G401.6 (cell line): ENCODE measurements around the gene DPYD.
"Not testable (repeated sequence)": the region's sequence is repeated elsewhere in the genome, so short reads cannot be mapped to it uniquely, and the experiment has no call there.

Source experiments
- FAIRE-seq: peaks from 2 replicates; lab custom pipeline; 2012; peaks lifted over from hg19 to GRCh38; lab: Jason Lieb, UNC

DPYD gene

DNA sequence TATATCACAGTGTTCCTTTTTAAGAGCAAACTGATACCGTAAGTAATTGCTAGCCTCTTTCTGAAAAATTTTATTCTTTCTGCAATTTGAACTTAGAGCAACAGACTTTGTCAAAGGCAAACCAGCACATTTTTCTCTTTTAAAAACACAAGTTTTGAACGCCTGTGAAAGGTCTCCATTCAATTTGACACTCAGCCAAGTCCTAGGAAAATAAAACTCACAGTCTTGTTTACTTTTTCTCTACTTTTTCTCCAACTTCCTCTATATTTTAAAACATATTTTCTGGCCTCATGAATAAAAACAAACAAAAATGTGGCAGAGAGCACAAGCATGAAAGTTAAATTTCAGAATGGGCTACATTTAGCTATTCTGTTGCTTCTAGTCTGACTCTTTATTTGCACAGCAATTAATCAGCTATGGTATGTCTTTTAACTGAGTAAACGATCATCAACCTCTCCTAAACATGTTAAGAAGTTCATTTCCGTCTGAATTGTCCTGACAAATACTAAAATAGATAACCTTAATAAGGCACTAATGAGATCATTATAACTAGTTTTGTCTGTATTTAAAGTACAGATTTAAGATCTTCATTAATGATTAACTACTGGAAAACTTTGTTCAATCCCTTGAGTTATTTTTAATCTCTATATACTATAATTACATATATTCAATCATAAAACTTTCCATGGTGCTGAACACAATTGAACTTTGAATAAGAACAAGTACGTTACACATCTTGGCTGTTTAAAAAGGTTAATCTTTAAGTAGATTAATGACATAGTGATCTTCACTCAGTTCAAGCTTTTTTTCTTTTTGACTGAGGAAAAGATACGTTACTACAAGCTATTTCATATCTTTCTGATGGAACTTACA is 648.7 kb downstream of the DPYD start:
- FAIRE-seq = no peak

DNA sequence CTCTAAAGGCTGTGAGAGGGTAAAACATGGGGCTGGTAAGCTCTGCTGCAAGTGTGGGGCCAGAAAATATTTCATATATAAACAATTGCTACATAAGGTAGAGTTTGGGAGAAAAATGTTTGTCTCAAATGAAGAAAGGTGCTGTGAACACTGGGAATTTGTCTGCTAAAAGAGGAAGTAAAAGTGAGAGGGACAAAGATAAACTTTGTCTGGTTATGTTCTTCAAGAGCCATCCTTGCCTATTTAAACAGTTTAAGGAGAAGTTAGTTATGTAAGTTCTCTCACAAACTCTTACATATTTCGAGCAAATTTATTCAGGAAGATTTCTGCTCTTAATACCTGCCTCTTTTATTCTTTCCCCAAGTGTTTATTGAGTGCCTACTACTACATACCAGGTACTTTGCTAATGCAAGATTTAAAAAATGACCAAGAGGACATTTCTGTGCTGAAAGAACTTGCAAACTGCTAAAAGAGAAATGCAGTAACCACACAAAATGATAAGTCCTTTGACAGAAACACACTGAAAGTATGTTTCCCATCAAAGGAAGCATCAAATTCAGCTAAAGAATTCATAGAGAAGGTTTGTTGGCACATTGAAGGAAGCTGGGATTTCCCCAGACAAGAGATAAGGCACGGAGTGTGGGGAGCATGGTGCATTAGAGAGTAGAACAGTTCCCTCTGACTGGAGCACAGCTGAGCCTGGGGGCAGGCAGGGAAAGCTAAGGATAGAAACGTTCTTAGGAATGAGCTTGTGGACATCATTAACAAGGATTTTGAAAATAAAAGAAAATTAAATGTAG is 650.1 kb downstream of the DPYD start:
- FAIRE-seq = no peak

DNA sequence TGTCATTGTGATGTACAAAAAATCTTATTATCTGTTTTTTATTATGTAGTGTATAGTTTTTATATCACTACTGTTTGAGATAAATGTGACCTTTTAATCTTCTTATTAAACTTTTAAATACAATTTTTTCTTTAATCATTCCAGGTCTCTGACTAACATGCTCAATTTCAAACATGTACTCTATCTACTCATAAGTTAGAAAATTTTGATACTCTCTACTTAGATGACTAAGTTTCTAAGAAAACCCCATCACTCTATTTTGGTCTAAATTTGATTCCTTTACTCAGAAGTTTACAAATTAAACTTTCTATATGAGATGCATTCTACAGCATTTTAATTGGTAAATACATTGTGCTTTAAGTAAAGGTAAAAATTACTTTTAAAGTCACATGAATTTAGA is 655.2 kb downstream of the DPYD start:
- no peak for FAIRE-seq

DNA sequence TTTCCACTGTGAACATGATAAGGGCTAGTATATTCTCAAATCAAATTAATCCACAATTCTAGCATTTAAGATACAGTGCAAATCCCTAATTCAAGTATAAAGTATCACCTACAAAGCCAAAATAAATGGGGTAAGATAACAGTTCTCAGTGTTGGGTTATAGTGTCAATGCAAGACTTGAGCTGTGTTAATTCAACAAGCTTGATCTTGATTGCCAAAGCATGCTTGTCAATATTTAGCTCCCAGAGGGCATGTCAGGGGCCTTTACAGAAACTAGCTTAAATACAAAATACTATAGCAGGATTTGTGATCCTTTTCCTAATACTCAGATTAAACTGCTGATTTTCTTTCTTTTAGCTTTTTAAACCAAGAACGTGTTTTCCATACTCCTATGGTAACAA is 658.0 kb downstream of the DPYD start:
- FAIRE-seq = no peak

DNA sequence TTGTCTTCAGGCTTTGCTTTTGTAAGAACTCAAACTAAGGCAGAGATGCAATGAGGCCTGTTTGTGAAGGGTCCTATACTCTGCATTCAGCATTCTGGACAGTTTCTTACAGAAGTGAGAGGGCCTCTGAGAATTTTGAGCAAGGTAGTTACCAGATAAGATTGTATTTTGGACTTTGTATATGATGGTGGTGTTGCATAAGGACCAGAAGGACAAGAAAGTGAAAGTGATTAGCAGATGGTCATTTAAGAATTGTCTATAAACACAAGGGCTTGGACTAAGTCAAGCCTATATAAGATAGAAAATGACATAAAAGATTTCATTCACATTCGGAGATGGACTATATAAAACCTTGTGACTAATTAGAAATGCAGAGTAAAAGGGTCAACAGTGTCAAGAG is 662.2 kb downstream of the DPYD start:
- no peak for FAIRE-seq

DNA sequence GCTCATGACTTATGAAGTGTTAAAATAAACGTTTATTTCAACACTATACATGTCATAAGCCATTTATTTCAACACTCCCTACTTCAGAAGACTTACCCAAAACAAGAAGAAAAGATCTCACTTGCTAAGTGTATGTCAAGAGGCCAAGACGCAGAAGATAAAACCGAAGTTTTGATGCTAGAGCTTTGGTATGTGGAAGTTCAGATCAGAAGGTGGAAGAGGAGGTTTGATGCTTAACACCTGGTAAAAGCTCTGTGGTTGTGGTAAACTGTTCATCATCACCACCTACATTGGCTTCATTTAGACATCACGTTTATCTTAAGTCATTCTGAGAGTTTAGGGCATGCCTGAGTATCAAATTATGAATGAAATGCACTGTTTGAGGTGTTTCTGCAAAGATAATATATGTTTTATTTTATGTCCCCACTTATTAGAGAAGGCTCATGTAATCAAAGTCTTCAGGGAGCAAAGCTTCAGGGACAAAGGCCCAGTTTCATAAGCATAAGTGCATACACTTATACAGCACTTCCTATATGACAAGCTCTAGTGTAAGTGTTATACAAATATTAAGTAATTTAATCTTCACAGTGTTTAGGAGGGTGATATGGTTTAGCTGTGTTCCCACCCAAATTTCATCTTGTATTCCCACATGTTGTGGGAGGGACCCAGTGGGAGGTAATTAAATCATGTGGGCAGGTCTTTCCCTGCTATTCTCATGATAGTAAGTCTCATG is 665.9 kb downstream of the DPYD start:
- FAIRE-seq = no peak

DNA sequence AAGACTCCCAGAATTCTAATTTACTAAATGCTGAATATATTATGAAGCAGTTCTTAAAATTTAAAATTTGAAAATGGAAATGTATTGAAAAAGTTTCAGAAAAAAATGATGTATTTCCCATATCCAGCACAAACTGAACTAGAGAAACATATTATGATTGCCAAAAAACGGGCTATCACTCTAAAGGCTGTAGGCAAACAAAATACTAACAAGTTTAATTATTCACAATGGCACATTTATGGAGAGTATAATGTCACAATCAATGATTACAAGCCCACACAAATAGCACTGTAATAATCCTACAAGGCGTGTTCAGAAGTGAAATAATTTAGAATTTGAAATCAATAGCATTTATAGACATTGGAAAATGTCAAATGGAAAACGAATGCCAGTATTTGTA is 667.9 kb downstream of the DPYD start:
- no peak for FAIRE-seq

DNA sequence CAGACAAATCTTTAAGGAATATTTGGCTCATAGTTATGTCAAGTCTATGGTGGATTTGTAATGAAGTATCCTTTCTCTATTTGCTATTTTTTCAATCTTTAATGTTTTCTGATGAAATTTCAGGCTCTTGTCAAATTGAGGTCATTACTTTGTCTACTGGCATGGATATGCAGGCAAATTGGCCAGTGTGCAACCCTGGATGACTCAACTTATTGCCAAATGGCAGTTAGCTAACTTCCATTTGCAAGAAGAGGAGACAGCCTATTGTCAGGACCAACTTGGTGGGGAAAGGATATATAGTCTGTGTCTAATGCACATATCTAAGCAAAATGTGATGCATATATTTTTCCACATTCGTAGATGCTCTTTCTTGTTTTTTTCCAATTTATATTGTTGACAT is 668.8 kb downstream of the DPYD start:
- no peak for FAIRE-seq

DNA sequence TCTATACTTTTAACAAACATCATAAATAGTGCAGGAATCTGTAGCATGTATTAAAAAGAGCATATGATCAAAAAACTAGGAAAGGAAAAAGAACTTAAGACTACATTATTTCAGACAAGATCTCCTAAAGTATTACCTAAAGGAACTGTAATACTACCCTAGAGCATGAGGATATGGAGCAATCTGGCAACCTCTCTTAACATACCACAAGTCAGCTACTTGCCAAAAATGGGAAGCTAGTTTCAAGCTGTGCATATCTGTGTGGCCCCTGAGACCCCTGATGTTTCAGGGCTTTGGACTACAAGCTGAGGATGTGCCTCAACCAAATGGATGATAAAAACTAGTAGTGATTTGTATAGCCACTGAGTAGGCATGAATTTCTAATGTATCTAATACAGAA is 673.6 kb downstream of the DPYD start:
- FAIRE-seq = no peak

DNA sequence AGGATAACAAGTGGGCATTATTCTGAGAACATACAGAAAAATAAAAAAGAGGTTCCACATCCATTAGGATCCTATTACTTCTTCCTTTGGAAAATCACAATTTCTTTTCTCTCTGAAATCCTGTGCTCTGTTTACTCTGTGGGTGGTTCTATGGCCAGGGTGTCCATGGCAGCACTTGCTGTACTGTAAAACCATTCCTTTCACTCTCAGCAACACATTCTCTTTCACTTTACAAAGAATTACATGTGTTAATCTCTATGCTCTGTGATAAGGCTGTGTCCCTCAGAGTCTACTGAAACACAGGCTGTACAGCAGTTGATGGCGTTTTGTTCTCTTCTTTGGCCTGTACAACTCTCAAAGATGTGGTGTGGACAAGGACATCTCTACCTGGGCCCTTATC is 675.2 kb downstream of the DPYD start:
- no peak for FAIRE-seq

DNA sequence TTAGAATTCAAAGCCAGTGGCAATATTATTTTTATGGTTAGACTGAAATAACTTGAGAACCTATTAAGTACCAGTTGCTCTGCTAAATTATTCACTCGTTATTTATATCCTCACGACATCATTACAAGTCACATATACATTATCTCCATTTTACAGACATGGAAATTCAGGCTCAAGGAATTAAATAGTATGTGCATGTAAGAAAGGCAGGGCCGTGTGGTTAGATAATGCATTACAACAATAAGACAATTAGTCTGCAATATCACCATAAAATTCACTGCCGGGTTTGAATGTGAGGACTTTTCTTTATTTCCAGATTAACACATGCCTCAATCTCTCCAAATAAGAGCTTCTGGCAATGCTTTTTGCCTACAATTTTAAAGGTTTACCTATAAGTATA is 675.8 kb downstream of the DPYD start:
- no peak for FAIRE-seq

DNA sequence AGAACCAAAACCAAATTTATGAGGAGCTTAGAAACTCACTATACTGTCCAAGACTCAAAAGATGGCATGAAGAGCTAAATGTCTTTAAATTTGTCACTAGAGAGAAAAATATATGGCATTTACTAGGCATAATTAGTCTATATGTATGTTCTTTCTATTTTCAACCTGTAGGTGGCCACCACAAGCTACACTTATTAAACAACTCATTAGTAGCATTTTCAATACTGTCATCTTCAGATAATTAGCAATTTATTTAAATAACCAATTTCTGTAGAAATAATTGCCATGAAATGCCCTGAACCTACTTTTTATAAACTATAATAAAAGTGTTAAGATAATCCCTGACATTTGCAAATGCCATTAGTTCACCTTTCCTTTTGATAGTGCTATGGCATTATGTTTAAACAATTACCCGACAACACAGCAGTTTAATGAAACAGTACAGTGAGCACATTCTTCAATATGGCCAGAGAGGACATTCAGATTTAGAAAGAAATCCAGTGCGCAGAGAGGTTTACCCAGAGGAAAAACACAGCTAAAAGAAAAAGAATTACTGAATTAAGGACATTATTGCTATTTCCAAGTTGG is 676.8 kb downstream of the DPYD start:
- FAIRE-seq = no peak

DNA sequence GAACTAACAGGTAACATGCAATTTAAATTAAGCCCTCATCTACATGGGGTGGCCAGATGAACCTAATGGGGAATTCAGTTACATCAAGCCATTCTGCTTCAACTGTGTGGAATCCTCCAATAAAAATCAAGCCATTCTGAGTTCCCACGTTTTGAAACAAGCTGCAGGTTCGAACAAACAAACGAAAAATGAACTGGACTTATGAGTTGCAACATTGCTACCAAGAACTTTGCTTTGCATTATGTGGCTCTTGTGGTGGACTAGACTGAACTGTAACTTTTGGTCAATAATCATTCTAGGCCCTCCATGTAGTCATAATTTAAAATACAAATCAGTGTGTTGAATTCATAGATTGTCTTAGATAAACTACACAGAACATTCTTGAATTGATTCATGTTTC is 682.0 kb downstream of the DPYD start:
- FAIRE-seq = no peak

DNA sequence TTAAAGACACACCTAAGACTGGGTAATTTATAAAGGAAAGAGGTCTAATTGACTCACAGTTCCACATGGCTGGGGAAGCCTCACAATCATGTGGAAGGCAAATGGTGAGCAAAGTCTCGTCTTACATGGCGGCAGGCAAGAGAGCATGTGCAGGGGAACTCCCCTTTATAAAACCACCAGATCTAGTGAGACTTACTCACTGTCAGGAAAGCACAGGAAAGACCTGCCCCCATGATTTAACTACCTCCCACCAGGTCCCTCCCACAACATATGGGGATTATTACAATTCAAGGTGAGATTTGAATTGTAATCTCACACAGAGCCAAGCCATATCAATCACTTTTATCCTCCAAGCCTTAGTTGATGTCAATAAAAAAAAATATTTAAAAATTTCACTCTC is 689.5 kb downstream of the DPYD start:
- not testable (repeated sequence) for FAIRE-seq

DNA sequence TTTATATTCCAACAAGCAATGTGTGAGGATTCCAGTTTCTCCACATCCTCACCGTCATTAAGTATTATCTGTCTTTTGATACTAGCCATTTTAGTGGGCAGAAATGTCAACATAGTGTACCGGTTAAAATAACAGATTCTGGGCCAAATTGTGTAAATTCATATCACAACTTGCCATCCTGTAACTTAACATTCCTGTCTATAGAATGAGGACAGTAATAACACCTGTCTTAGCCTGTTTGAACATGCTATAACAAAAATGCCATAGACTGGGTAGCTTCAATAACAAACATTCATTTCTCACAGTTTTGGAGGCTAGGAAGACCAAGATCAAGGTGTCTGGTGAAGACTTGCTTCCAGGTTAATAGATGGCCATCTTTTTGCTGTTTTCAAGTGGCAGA is 708.2 kb downstream of the DPYD start:
- FAIRE-seq = no peak

DNA sequence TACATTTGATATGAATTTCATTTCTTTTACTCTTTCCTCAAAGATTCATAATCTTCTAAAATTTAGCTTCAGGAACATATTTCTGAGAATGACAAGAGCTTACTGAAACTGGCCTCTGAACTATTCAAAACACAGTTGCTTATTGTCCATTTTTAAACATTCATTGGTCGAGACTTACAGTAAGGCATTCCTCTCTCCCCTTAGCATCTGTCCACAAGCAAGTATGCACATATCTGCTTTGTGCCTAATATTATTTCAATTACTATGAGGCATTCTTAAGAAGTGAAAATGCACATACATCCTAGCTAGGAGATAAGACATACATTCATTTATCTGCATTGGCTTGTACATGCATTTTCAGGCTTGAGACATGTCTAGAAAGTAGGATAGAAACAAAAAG is 710.5 kb downstream of the DPYD start:
- FAIRE-seq = no peak

DNA sequence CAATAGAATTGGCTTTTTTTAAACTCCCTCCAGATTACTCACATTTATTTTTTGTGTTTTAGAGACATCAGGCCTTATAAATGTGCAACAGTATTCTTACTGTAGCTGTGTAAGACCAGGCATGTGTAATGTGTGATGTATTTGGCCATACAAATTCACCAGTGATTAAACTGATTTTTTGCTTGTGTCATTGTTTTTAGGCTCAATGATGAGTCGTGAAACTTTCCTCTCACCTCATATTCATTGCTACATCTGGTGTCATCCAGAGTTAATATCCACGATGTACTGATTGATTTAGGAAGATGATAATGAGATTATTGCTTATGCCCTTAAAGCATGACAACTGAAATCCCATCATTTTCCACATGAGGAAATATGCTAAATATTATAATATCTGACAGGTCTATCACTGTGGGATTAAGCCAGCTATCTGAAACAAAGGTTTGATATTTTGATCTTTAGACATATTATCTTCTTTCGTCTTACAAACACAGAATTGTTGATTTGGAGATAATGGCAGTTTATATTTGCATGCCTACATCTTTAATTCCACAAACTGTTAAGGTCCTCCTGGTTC is 711.4 kb downstream of the DPYD start:
- no peak for FAIRE-seq

DNA sequence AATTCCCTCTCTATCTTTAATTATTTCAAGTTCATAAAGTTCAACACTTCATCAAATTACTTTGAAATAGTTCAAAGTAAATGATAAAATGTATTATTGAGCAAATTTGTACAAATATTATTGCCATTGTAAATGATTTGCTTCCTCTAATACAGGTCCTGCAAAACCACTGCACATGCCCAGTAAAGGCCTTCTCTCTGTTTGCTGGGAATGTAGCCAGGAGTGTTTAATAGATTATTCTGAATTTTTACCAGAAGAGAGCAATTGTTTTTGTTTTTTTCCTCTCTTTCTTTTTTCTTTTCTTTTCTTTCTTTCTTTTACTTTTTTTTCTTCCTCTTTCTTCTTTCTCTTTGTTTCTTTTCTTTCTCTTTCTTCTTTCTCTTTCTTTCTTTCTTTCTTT is 713.0 kb downstream of the DPYD start:
- no peak for FAIRE-seq

DNA sequence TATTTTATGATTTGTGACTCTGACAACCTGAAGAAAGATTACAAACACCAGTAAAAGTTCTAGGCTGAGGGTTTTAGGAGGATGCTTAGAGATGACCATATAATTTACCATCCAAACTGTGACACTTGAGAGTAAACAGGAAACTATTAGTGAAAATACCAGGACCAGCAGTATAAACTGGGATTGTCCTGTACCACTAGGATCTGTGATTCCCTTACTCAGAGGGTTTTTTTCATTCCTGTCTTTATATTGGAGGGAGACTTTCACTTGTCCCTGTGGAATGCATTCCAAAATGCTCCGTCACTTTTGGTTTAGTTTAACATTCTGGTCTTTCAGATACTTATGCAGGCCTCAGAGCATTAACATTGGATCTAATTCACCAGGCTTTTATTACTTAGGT is 716.4 kb downstream of the DPYD start:
- FAIRE-seq = no peak

DNA sequence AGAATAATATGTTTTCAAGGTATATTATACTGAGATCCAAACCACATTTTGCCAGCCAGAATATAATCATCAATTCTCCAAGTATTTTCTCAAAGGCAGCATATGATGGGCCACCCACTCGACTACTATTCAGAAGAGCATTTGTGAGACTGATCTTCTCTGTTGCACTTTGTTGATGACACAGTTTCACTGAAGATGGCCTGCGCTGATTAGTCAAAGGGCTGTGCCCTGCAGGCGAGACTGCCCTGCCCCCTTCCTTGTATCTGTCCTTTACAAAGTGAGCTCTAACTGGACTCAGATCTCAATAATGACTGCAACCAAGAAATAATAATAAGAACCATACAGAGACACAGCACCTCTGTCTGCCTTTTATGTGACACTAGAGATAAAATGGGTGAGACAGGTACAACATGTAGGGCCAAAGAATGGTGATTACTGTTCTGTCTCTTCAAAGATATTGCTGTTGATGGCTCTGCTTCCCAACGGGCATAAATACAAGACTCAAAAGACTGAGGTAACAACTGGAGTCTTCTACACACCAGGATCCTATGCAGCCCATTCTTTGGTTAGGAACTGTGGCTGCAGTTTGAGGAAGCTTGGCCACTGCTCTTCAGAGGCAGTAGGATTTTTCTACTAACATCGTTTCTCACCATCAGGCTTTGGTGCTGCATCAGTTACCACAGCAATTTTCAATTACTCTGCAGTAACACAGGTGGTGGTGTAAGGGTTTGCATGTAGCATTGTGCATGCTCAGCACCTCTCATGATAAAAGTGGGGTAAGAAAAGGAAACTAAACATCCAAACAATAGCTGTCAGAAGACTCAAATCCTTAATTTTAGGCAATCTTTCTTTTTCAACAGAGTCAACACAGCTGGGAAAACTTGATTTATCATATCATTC is 718.1 kb downstream of the DPYD start:
- no peak for FAIRE-seq

DNA sequence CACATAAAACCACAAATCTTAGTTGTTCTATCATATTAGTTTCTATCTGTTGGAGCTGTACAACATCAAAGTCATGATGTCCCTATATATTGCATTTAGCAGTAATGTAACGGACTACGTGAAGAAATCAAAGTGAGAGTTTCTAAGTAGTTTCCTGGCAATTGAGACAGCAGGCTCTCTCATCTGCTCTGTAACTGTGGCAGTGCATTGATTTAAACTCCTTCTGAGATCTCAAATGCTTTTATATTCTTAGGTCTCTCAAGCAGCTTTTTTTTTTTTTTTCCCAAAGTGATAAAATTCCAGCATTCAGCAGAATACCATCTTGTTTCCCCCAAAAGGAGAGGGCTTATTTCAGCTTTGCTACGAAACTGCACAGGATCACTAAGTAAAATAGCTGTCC is 719.2 kb downstream of the DPYD start:
- no peak for FAIRE-seq
